Activated T-cell treated with anti-CD3 and anti-CD28 coated beads, Interleukin-2, amount 50 U/mL, for 48 hours (primary cell): ENCODE results near the gene PHF2.
"Not testable (repeated sequence)": the region's sequence is repeated elsewhere in the genome, so short reads cannot be mapped to it uniquely, and the experiment has no call there.

Experiments
- DNase-seq, 2 experiments: peaks; one replicate each; pipeline ENCODE4 v3.0.0-alpha.2; 2020

The PHF2 gene

DNA sequence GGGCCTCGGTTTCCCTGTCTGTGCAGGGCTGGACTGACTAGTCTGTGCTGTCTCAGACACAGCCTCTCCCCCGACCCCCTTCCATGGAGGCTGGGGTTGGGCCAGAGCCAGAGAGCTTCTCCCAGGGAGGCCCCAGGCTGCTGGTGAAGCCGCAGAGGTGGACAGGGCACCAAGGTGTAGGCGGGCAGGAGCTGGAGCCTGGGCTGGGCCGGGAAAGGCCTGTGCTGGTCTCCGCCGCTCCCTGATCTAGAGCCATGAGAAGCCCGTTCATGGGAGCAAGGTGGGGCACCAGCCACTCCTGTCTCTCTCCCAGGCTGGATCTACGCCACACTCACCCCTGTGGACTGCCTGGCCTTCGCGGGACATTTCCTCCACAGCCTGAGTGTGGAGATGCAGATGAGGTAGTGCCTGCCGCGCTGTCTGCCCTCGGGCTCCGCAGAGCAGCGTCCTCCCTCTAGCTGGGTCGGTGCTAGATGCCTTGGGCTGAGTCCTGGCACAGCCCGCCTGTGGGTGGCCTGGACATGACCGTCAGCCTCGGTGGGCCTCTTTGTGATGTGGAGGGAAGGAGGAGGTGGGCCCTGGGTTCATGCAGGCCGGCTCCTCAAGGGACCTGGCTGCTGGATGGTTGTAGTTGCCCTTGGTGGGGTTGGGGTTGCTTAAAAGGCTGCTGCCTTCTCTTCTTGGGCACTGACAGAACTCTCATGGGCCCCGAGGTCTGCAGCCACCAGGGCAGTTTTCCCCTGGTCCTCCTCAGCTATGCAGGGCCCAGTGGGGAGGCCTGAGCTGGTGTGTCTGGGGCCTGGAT lies 79.4 kb downstream of the PHF2 start:
- DNase-seq: no peak

DNA sequence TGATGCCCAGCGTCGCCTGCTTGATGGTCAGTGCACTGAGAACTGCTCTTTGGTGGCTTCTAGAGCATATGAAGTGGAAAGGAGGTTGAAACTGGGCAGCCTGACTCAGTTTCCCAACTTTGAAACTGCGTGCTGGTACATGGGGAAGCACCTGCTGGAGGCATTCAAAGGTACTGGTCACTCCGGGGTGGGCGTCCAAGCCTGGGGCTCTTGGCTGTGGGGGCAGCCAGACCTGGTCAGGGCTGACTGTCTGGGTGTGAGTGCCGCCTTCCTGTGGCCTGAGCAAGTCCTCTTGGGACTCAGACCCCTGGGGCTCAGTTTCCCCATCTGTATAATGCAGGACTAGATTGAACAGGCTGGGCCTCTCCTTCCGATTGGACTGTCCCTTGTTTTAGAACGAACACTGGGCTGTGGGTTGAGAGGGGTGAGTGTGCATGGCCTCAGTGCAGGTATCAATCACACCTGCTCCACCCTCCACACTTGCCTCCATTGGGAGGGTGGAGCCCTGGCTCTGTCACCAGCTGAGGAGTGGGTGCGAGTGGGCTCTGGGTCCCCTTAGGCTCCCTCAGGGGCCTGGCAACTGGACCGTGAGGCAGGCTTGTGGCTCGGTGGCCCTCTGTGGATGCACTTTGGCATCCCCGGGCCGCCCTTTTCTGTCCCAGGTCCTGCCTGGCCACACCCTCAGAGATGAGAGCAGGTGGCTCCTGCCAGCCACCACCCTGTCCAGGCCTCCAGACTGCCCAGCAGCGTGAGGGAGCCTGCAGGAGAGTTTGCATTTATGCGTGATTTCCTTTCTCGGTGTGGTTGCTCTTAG lies 80.2 kb downstream of the PHF2 start:
- no peak for DNase-seq

DNA sequence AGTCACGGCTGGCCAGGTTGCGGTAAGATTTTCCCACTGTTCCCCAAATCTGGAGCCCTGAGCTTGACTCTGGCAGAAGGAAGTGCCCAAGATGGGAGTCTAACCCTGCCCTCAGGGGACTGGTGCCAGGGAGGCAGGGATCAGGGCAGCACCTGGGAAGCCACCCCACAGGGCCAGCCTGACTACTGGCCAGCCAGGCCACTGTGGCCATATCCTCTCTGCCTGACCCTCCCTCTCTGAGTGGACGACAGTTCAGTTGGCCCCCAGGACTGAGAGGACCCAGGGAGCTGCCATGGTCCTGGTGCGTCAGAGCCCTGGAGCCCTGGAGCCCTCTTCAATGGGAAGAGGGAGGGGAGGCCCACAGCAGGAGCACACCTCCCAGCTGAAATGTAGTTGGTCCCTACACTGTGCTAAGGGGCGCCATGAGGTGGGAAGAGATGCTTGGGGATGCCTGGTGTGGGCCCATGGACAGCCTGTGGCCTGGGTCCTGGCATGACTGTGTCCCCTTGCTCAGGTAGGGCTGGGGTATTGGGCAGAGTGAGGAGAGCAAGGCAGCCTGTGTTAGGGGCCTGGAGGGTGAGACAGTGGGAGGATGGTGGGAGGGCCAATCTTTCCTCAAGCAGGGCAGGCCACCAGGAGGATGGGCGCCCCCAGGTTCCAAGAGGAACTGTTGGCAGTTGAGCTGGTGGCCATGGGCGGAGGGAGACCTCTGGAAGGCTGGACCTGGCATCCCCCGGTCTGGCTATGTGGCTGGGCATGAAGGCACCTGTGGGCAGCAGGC lies 81.1 kb downstream of the PHF2 start:
- DNase-seq: no peak

DNA sequence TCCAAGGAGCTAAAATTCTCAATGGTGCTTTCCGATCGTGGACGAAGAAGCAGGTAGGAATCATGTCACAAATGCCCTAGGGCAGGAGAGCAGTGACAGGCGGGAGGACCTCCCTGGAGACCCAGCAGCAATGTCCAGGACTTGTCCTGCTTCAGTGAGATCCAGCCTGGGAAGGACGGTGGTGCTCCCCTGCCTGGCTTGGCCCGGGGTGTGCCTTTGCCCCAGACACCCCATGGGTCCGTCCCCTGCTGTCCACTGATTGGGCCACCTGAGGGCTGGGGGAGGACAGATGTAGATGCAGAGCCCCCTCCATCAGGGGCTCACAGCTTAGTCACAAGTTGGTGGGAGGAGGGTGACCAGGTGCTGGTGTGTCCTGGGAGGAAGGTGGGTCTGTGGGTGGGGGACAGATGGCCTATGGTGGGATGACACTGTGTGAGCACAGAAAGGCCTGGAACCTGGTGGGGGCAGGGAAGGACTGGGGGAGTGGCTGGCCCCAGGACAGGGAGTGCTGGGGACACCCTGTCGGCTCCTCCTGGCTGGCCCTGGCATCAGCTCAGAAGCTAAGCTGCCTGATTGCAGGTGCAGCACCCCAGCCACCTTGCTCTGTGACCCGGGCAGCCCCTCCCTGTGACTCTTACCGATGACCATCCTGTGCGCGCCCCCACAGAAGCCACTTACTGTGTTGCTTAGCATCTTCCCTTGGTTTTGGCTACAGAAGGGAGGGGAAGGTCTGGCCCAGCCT lies 82.0 kb downstream of the PHF2 start:
- DNase-seq: no peak

DNA sequence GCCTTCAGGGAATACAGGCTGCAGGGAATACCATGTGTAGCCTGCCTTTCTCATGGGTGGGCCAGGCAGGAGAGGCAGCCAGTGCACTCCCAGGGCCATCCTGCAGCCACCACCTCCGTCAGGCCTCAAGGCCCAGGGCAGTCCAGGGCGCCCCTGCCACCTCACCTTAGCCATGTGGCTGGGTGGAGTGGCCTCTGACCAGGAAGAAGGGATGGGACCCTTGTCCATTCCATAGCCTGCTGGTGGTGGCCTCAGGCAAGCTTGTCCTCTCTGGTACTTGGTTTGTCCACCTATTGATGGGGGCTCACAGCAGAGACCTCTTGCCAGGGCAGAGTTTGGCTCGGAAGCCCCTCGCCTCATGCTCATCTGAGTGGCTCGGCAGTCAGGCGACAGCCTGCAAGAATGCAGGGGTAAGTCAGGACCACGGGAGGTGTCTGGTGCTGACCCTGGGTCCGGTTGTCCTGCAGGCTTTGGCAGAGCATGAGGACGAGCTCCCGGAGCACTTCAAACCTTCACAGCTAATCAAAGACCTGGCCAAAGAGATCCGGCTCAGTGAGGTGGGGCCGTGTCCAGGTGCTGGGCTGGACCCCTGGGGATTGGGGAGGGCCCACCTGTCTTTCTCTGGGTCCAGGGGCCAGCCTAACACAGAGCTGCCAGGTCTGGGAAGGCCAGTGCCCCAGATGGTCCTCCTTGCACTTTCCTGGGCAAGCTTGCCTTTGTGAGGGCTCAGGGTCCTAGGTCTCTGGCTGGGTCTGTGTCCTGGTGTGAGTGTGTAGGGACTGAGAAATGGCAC lies 82.9 kb downstream of the PHF2 start:
- DNase-seq: no peak

DNA sequence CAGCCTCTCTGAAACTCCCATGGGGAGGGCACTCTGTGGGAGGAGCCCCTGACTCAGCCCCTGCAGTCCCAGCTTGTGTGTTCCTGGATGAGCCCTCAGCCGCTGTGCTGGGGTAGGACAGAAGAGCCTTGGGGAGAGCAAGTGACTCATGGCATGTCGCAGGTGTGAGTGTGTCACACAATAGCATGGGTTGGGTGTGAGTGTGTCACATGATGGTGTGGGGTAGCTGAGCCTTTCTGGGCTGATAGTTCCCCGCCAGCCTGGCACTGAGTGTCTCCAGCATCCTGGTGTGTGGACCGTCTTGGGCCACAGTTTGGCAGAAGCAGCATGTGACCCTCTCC lies 83.4 kb downstream of the PHF2 start:
- DNase-seq: no peak

DNA sequence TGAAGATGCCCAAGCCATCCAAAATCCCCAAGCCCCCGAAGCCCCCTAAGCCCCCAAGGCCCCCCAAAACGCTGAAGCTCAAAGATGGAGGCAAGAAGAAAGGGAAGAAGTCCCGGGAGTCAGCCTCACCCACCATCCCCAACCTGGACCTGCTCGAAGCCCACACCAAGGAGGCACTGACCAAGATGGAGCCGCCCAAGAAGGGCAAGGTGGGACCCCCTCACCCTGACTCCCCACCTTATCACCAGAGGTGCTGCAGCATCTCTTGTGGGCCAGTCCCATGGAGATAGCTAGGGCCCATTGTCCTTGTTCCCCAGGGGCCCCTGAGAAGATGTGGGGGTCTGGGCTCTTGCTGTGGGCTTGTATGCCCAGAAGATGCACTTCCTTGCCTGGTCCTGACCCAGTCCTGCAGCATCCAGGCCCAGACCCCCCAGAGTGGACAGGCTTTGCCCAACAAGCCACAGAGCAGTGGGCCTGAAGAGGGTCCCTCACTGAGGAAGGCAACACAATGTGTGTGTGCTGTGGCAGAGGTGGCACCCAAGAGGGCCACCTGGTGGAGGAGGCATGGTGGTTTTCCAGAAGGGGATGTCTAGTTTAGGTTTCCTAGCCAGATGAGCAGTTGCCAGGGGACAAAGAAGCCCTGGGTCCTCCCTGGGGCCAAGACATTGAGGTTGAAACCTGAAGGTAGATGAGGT lies 84.1 kb downstream of the PHF2 start:
- no peak for DNase-seq

DNA sequence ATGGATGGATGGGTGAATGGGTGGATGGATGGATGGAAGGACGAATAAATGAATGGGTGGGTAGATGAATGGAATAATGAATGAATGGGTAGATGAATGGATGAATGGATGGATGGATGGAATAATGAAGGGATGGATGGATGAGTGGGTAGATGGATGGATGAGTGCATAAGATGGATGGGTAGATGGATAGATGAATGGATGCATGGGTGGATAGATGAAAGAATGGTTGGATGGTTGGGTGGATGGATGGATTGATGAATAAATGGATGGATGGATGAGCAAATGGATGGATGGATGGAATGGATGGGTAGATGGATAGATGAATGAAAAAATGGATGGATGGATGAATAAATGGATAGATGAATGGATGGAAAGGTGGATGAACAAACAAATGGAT lies 85.2 kb downstream of the PHF2 start:
- no peak for DNase-seq

DNA sequence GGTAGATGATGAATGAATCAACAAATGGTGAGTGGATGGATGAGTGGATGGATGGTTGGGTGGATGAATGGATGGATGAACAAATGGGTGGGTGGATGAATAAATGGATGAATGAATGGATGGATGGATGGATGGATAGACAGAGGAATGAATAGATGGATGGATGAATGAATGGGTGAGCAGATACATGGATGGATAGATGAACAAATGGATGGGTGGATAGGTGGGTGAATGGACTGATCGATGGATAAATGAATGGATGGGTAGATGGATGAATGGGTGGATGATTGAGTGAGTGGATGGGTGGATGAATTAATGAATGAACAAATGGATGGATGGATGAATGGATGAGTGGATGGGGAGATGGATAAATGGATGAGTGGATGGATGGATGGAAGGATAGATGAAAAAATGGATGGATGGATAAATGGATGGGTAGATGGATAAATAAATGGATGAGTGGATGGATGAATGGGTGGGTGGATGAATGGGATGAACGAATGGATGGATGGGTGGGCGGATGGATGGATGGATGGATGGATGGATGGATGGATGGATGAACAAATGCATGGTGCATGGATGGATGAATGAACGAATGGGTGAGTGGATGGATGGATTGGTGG lies 85.7 kb downstream of the PHF2 start:
- DNase-seq: no peak

DNA sequence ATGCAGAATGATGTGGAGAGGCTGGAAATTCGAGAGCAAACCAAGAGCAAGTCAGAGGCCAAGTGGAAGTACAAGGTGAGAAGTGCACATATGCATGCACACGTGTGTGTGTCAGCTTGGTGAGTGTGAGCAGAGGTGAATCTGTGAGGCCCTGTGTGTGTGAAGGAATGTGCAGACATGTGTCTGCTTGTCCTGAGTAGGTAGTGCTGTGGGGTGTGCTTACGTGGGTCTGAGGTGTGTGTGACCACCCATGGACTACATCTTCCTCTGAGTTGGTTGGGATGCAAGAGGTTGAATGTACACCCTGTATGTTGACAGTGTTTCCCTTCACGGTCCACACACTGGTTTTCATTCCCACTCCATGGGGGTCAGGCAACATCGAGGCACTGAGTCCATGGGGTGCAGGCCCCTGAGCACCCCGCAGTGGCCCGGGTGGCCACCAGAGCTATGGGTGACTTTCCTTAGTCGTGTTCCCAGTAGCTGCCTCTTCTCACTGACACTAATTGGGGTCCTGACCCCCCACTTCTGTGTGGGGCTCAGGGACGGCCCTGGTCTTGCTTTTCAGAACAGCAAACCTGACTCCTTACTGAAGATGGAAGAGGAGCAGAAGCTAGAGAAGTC lies 86.7 kb downstream of the PHF2 start:
- no peak for DNase-seq

DNA sequence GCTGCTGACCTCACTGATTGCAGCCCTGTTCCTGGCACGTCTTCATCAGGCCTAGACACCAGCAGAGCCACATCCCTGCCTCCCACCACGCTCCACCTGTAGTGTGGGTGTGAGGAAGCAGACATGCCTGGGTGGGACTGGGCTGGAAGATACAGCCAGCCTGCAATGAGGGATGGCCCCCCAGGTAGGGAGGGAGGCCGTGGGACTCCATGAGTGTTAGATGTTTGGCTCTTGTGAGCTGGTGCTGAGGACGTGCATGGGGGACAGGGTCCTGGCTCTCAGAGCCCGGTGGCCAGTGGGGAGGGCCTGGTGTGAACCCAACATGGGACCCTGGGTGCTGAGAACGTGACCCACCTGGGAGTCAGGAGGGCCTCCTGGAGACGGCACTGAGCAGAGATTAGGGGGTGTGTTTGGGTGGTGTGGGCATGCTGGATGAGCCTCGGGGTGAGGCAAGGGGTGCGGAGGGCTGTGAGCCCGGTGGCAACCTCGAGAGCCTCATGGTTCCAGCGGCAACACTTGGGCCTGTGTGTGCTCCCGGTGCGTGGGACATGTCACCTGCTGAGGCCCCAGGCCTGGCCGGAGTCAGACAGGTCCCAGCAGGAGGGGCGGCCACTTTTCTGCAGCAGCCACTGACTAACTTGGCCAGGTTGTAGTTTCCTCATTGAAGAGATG lies 87.6 kb downstream of the PHF2 start:
- no peak for DNase-seq

DNA sequence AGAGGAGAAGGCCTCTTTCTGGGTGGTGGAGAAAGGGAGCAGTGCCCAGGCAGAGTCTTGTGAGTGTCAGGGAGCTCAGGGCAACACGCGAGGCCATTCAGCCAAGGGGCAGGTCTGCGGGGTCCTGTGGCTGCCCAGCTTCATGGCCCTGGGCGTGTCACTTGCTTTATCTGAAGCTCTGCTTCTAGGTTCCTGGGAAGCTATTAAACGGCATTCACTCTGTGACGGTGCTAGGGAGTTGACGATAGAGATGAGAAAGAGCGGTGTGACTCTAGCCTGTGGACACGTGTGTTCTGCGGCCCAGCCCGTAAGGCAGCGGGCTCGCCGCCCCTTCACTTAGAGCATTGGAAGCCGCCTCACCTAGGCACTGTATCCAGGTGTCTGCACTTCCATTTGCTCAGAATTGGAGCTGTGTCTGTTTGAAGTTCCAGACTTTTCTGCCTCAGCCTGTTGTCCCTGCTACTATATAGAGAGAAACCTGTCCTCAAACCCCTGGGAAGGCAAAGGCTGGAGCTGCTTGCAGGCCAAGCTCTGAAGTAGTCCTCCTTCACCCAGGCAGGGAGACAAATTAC lies 88.3 kb downstream of the PHF2 start:
- no peak for DNase-seq

DNA sequence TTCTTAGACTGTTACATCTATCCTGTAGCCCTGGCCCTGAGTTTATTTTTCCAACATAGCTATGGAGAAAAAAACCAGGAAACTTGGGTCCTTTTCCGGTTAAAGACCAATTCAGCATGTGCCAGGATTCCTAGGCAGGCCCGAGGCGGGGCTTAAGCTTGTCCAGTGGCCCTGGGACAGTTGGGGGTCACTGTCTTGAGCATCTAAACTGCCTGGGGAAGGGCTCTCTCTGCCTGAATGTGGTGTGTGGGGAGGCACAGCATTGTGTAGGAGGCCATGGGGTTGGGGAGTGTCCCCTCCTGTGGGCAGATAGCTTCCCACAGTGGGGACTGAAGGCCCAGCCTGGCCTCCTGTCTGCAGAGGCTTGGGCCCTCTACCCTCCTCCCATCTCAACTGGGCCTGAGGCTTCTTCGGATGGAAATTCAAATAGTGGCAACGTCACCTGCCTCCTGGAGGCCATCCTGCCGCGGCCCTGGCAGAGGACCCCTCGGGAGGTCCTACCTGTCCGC lies 88.8 kb downstream of the PHF2 start:
- DNase-seq: no peak

DNA sequence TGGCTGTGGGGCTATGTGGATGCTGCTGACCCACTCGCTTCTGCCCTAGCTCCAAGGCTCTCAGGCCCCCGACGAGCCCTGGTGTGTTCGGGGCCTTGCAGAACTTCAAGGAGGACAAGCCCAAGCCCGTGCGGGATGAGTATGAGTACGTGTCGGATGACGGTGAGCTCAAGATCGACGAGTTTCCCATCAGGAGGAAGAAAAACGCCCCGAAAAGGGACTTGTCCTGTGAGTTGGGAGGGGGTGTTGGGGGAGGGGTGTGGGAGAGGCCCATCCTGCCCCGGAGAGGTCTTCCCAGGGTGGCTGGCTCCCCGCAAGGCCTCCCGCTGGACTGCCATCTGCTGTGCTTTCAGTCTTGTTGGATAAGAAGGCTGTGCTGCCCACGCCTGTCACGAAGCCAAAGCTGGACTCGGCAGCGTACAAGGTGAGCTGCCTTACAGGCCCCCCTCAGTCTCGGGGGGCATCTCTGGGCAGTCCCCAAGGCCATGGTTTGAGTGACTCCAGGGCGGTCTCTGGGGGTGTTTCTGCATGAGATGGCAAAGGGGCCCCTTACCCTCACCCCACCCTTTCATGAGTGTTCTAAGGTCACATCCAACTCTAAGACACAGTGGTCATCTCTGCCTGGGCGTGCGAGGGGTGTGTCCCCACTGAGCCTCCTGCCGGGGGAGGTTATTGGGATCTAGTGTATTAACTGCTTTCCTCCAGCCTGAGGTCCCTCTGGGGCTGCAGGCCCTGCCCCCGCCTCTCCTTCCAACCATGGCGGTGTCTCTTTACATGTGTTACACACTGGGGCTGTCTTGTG lies 89.5 kb downstream of the PHF2 start:
- DNase-seq: no peak

DNA sequence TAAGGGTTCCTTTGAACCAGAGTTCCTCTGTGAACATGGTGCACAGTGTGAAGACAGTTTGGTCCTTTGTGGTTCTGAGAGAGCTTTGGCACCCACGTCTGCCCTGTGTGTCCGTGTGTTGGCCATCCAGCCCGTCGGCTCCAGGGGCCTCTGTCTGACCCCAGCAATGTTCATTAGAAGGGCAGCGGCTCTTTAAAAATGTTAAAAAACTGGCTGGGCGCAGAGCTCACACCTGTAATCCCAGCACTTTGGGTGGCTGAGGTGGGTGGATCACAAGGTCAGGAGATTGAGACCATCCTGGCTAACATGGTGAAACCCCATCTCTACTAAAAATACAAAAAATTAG lies 90.0 kb downstream of the PHF2 start:
- DNase-seq: not testable (repeated sequence)

DNA sequence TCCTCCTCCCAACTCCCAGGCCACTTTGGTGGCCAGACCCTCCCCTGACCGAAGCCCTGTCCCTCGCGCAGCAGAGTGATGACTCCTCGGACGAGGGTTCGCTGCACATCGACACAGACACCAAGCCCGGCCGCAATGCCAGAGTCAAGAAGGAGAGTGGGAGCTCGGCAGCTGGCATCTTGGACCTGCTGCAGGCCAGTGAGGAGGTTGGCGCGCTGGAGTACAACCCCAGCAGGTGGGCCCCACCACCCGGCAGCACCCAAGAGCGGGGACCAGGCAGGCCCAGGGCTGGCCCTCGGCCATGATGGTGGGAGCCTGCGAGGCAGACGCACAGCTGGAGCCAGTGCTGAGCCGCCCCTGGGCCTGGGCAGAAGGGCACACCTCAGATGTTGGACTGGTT lies 90.6 kb downstream of the PHF2 start:
- DNase-seq: no peak

DNA sequence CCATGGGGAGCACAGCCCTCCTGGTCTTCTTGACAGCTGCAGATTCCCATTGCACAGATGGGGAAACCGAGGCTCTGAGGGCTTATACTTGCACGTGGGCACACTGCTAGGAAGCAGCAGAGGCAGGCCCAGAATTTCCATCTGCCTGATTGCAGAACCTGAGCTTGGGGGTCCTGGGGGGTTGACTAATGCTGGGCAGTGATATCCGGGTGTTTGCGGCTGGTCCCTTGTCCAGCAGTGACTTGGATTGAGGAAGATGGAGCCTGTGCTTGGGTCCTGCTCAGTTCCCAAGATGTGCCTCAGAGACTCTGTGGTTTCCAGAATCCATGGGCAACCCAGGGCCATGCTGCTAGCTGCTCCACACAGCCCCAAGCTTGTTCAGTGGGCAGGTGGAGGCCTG lies 91.2 kb downstream of the PHF2 start:
- DNase-seq: no peak

DNA sequence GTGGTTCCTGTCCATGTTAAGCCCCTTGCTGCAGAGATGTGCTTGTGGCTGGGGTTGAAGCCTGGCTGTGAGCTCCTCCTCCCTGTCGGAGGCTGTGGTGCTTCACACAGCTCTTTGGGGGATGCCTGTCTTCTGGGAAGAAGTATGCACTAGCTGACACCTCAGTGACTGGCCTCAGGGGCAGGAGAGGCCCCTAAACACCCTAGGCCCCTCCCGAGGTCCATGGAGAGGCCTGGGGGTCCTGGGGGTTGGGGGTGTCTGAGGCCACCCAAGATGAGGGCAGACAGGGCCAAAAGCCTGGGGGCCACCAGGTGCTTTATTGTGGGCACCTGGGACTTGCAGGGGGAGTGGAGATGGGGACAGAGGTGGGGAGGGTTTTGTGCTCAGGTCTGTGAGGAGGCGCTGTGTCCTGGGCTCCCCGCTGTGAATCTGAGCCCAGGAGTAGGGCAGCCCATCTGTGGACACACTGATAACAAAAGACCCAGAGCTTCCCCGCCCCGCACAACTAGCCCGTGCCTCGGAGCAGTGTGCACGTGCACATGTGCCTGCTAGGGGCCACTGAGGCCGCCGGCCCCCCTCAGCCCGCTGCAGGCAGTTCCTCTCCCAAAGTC lies 92.0 kb downstream of the PHF2 start:
- no peak for DNase-seq
